Liver (tissue), 9 donors: Measurements from ENCODE around the gene CCNY. TPM values are rescaled to one million over a fixed set of nuclear protein-coding genes. Genes with fewer than 3 reads are reported as not detected.

Experiments
- DNase-seq: peaks from one replicate; pipeline ENCODE4 v3.0.0-alpha.2; 2017; ENCODE audit warnings: low spot score
- H3K27ac ChIP-seq, 2 donors: one replicate each; pipeline ENCODE4 v1.7.0; 2013; ENCODE audit warnings: inconsistent platforms in 2 of 2, low read length in 2 of 2, control low read depth in 1 of 2, low read depth in 1 of 2, mild to moderate bottlenecking in 1 of 2
- H3K27me3 ChIP-seq, 4 donors: one replicate each; pipeline versions ENCODE4 v1.6.1 to v1.7.0; 2013; ENCODE audit warnings: low read length in 3 of 4, inconsistent platforms in 1 of 4, mild to moderate bottlenecking in 1 of 4, moderate library complexity in 1 of 4; ENCODE audit not compliant: control insufficient read depth in 4 of 4, insufficient read depth in 4 of 4
- H3K36me3 ChIP-seq, 4 donors: one replicate each; pipeline versions ENCODE4 v1.6.1 to v1.7.0; 2013; ENCODE audit warnings: low read length in 3 of 4, mild to moderate bottlenecking in 3 of 4, low read depth in 1 of 4, moderate library complexity in 1 of 4; ENCODE audit not compliant: control insufficient read depth in 4 of 4, insufficient read depth in 3 of 4
- H3K4me1 ChIP-seq, 4 donors: one replicate each; pipeline versions ENCODE4 v1.6.1 to v1.7.0; 2013; ENCODE audit warnings: low read length in 3 of 4, mild to moderate bottlenecking in 3 of 4, moderate library complexity in 1 of 4; ENCODE audit not compliant: control insufficient read depth in 4 of 4, insufficient read depth in 4 of 4
- H3K4me3 ChIP-seq, 3 donors: one replicate each; pipeline versions ENCODE4 v1.6.1 to v1.7.0; 2013; ENCODE audit warnings: low read length in 3 of 3, control low read depth in 1 of 3, low read depth in 1 of 3, mild to moderate bottlenecking in 1 of 3
- H3K9ac ChIP-seq, 2 donors: one replicate each; pipeline ENCODE4 v1.7.0; 2013; ENCODE audit warnings: low read length in 2 of 2, mild to moderate bottlenecking in 2 of 2, moderate library complexity in 2 of 2, control low read depth in 1 of 2, low read depth in 1 of 2
- H3K9me3 ChIP-seq, 4 donors: one replicate each; pipeline versions ENCODE4 v1.6.1 to v1.7.0; 2013; ENCODE audit warnings: low read length in 3 of 4; ENCODE audit not compliant: control insufficient read depth in 4 of 4
- ATF3 ChIP-seq: IDR thresholded peaks from 2 replicates; pipeline ENCODE4 v1.6.1; 2016; ENCODE audit warnings: antibody characterized with exemption
- EGR1 ChIP-seq, 2 donors: IDR thresholded peaks; 2 replicates each; pipeline ENCODE4 v1.6.1; 2016 to 2018; ENCODE audit warnings: antibody characterized with exemption in 2 of 2, low read depth in 2 of 2
- FOXA2 ChIP-seq: IDR thresholded peaks from 2 replicates; pipeline ENCODE4 v1.6.1; 2016; ENCODE audit warnings: antibody characterized with exemption
- GABPA ChIP-seq, 2 donors: IDR thresholded peaks in 1 of 2; conservative IDR thresholded peaks in 1 of 2; 2 replicates each; pipeline ENCODE4 v1.6.1; 2016; ENCODE audit warnings: antibody characterized with exemption in 2 of 2, mild to moderate bottlenecking in 1 of 2, moderate library complexity in 1 of 2
- HNF4A ChIP-seq, 2 donors: conservative IDR thresholded peaks; 2 replicates each; pipeline ENCODE4 v1.6.1; 2016; ENCODE audit warnings: antibody characterized with exemption in 2 of 2, mild to moderate bottlenecking in 2 of 2
- HNF4G ChIP-seq: IDR thresholded peaks from 2 replicates; pipeline ENCODE4 v1.6.1; 2016; ENCODE audit warnings: antibody characterized with exemption
- JUND ChIP-seq, 2 donors: IDR thresholded peaks; 2 replicates each; pipeline ENCODE4 v1.6.1; 2016; ENCODE audit warnings: antibody characterized with exemption in 2 of 2
- NR2F2 ChIP-seq: IDR thresholded peaks from 2 replicates; pipeline ENCODE4 v1.6.1; 2016; ENCODE audit warnings: antibody characterized with exemption
- RAD21 ChIP-seq, 2 donors: IDR thresholded peaks; 2 replicates each; pipeline ENCODE4 v1.6.1; 2016; ENCODE audit warnings: antibody characterized with exemption in 2 of 2, mild to moderate bottlenecking in 2 of 2
- RXRA ChIP-seq, 2 donors: IDR thresholded peaks; 2 replicates each; pipeline ENCODE4 v1.6.1; 2017 to 2018; ENCODE audit warnings: antibody characterized with exemption in 2 of 2, mild to moderate bottlenecking in 1 of 2
- YY1 ChIP-seq: IDR thresholded peaks from 2 replicates; pipeline ENCODE4 v1.6.1; 2016; ENCODE audit warnings: antibody characterized with exemption, mild to moderate bottlenecking
- WGBS: extraction: QIAGEN DNeasy Blood & Tissue Kit; methylation state at CpG from one replicate; pipeline ENCODE4 v1.1.7; 2013; 5-methylcytosine and 5-hydroxymethylcytosine counted together
- polyA plus RNA-seq, 2 donors: library from polyadenylated mRNA; stranded (reverse) in 1 of 2; unstranded in 1 of 2; fragments of 200-250 nt in 1 of 2; fragments of >200 nt in 1 of 2; fragmentation: Nextera tagmentation in 1 of 2; extraction: Ambion mirVana in 1 of 2; gene quantifications; one replicate each; pipeline versions ENCODE4 v1.2.1 to v1.2.3, GENCODE V29; 2013 to 2015
- total RNA-seq, 2 donors: library from RNA; depleted of rRNA; stranded (reverse); fragments of >200 nt; gene quantifications; one replicate each; pipeline ENCODE4 v1.2.3, GENCODE V29; 2014
- TF ChIP-seq, protein P1 (sequence below): IDR thresholded peaks from 2 replicates; pipeline ENCODE4 v1.6.1; 2016; ENCODE audit warnings: antibody characterized with exemption
- TF ChIP-seq, protein P2 (sequence below): fragments of 150-350 bp; IDR thresholded peaks from 2 replicates; pipeline ENCODE4 v1.5.1; 2017; ENCODE audit warnings: improper control_type of control experiment, low read depth, low read length; ENCODE audit not compliant: missing input control
- donor health status: healthy.
- donor health status: healthy.
- donor health status: healthy.
- donor health status: healthy.
- donor health status: healthy.

CCNY gene
- total and polyA plus RNA-seq, 4 donors: 17.6 to 38.4 (median 21.8) TPM

- Histone ChIP-seq H3K9me3 (no peaks in the 10 kb centered on the region), H3K27me3 (no peaks in the 10 kb centered on the region), H3K36me3 (no peaks in the 10 kb centered on the region), H3K4me1 (peaks cover 6 to 42% (median 35%) of the 10 kb centered on the region in 4 donors), H3K4me3 (peak overlapping the region; percentile 84 to 99 (median 91)), H3K9ac (peak overlapping the region; percentile 51 to 66), H3K27ac (peak overlapping the region; percentile 63 to 64)
- TF ChIP-seq YY1 (peak; percentile 36), JUND (IDR thresholded peaks at IDR 0.05) (no peak)
- WGBS: under 1% methylated on average over 88 of the region's 88 CpGs
- DNase-seq: peak; percentile 56
Observed at GRCh38 chr10:35336921-35337823, 863 bp downstream of the CCNY start.

GRCh38 chr10:35339942-35340341 lies 3.6 kb downstream of the CCNY start:
- DNase-seq: no peak
- H3K27me3 ChIP-seq: no peaks in the 10 kb centered on the region
- TF ChIP-seq RAD21 (IDR thresholded peaks at IDR 0.05) (no peak), HNF4G (no peak), HNF4A (conservative IDR thresholded peaks at IDR 0.05) (no peak), FOXA2 (no peak), YY1 (no peak)
- TF ChIP-seq, protein P1, sequence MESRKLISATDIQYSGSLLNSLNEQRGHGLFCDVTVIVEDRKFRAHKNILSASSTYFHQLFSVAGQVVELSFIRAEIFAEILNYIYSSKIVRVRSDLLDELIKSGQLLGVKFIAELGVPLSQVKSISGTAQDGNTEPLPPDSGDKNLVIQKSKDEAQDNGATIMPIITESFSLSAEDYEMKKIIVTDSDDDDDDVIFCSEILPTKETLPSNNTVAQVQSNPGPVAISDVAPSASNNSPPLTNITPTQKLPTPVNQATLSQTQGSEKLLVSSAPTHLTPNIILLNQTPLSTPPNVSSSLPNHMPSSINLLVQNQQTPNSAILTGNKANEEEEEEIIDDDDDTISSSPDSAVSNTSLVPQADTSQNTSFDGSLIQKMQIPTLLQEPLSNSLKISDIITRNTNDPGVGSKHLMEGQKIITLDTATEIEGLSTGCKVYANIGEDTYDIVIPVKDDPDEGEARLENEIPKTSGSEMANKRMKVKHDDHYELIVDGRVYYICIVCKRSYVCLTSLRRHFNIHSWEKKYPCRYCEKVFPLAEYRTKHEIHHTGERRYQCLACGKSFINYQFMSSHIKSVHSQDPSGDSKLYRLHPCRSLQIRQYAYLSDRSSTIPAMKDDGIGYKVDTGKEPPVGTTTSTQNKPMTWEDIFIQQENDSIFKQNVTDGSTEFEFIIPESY: no peak
- H3K4me1 ChIP-seq: peaks cover 3 to 34% (median 23%) of the 10 kb centered on the region in 4 donors
- H3K9ac ChIP-seq: no peak overlapping the region
- no peaks in the 10 kb centered on the region for H3K36me3 ChIP-seq
- WGBS: 86% methylated on average over 2 of the region's 2 CpGs
- no peak overlapping the region for H3K27ac ChIP-seq
- H3K9me3 ChIP-seq: no peaks in the 10 kb centered on the region
- no peak overlapping the region for H3K4me3 ChIP-seq

DNA sequence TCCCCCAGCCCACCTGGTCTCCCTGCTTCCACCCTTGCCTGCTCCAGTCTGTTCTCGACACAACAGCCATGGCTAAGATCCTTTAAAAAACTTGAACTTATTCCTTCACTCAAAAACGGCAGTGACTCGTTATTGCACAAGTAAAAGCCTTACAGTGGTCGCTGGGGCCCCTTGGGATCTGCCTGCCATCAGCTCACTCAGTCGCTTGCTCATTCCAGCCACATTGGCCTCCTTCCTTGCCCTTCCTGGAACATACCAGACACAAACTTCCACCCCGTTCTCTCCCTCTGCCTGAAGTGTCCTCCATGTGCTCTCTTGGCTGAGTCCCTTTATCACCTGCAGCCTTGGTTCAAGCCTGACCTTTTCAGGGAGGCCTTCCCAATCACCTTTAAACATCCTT lies 4.7 kb downstream of the CCNY start:
- WGBS: 64% methylated on average over 6 of the region's 6 CpGs
- no peak overlapping the region for H3K9ac ChIP-seq
- H3K4me1 ChIP-seq: peaks cover 2 to 34% (median 24%) of the 10 kb centered on the region in 4 donors
- H3K36me3 ChIP-seq: no peaks in the 10 kb centered on the region
- no peak for TF ChIP-seq RXRA (IDR thresholded peaks at IDR 0.05)
- TF ChIP-seq RAD21 (IDR thresholded peaks at IDR 0.05): no peak
- no peak for TF ChIP-seq YY1
- no peak for TF ChIP-seq GABPA (IDR thresholded peaks at IDR 0.05 in 1 of 2, conservative IDR thresholded peaks at IDR 0.05 in 1 of 2)
- TF ChIP-seq ATF3: no peak
- TF ChIP-seq HNF4G: no peak
- H3K27ac ChIP-seq: no peak overlapping the region
- H3K4me3 ChIP-seq: no peak overlapping the region
- DNase-seq: no peak
- H3K27me3 ChIP-seq: no peaks in the 10 kb centered on the region
- H3K9me3 ChIP-seq: no peaks in the 10 kb centered on the region

- Histone ChIP-seq H3K4me1 (peaks cover 5 to 40% (median 29%) of the 10 kb centered on the region in 4 donors), H3K9me3 (no peaks in the 10 kb centered on the region), H3K4me3 (no peak overlapping the region), H3K9ac (no peak overlapping the region), H3K27ac (no peak overlapping the region), H3K27me3 (no peaks in the 10 kb centered on the region), H3K36me3 (no peaks in the 10 kb centered on the region)
- WGBS: 68% methylated on average over 4 of the region's 4 CpGs
- no peak for TF ChIP-seq RAD21 (IDR thresholded peaks at IDR 0.05)
- no peak for TF ChIP-seq RXRA (IDR thresholded peaks at IDR 0.05)
- TF ChIP-seq, protein P2, sequence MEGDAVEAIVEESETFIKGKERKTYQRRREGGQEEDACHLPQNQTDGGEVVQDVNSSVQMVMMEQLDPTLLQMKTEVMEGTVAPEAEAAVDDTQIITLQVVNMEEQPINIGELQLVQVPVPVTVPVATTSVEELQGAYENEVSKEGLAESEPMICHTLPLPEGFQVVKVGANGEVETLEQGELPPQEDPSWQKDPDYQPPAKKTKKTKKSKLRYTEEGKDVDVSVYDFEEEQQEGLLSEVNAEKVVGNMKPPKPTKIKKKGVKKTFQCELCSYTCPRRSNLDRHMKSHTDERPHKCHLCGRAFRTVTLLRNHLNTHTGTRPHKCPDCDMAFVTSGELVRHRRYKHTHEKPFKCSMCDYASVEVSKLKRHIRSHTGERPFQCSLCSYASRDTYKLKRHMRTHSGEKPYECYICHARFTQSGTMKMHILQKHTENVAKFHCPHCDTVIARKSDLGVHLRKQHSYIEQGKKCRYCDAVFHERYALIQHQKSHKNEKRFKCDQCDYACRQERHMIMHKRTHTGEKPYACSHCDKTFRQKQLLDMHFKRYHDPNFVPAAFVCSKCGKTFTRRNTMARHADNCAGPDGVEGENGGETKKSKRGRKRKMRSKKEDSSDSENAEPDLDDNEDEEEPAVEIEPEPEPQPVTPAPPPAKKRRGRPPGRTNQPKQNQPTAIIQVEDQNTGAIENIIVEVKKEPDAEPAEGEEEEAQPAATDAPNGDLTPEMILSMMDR: no peak
- TF ChIP-seq EGR1 (IDR thresholded peaks at IDR 0.05; ENCODE audit: low read depth in 2 of 2): no peak
- TF ChIP-seq FOXA2: no peak
- no peak for TF ChIP-seq HNF4G
- TF ChIP-seq NR2F2: no peak
- no peak for TF ChIP-seq HNF4A (conservative IDR thresholded peaks at IDR 0.05)
- DNase-seq: no peak
Observed at GRCh38 chr10:35341521-35341920, 5.2 kb downstream of the CCNY start.
